Loucy (cell line): ENCODE measurements around the gene IFT27.

Experiments used
- H2AFZ ChIP-seq: fragments of 200-600 bp; sonication (generic); 2 replicates; pipeline ENCODE4 v1.6.0; 2016; ENCODE audit warnings: antibody characterized with exemption, mild to moderate bottlenecking, low read length, moderate library complexity
- H3F3A ChIP-seq: fragments of 200-600 bp; 2 replicates; pipeline ENCODE4 v1.6.0; 2016; ENCODE audit warnings: antibody characterized with exemption, low read depth, mild to moderate bottlenecking
- H3K27me3 ChIP-seq: fragments of 200-600 bp; sonication (generic); 2 replicates; pipeline ENCODE4 v1.6.1; 2014; ENCODE audit warnings: low read length, mild to moderate bottlenecking; ENCODE audit not compliant: insufficient read depth, poor library complexity, severe bottlenecking
- H3K36me3 ChIP-seq: fragments of 200-600 bp; sonication (generic); 2 replicates; pipeline ENCODE4 v1.6.1; 2016; ENCODE audit warnings: low read length; ENCODE audit not compliant: insufficient read depth
- H3K4me1 ChIP-seq: fragments of 200-600 bp; sonication (generic); 2 replicates; pipeline ENCODE4 v1.5.1; 2014; ENCODE audit warnings: low read length, mild to moderate bottlenecking; ENCODE audit not compliant: insufficient read depth, poor library complexity, severe bottlenecking
- H3K4me2 ChIP-seq: fragments of 200-600 bp; sonication (generic); 2 replicates; pipeline ENCODE4 v1.6.0; 2014; ENCODE audit warnings: antibody characterized with exemption, low read length, low read depth, mild to moderate bottlenecking; ENCODE audit not compliant: poor library complexity, severe bottlenecking
- H3K4me3 ChIP-seq: fragments of 200-600 bp; sonication (generic); 2 replicates; pipeline ENCODE4 v1.5.1; 2014; ENCODE audit warnings: low read length, mild to moderate bottlenecking, mixed read lengths; ENCODE audit not compliant: poor library complexity, severe bottlenecking
- H3K79me2 ChIP-seq: fragments of 200-600 bp; sonication (generic); 2 replicates; pipeline ENCODE4 v1.6.1; 2014; ENCODE audit warnings: low read length; ENCODE audit not compliant: insufficient read depth
- H3K9ac ChIP-seq: fragments of 200-600 bp; sonication (generic); 2 replicates; pipeline ENCODE4 v1.6.0; 2014; ENCODE audit warnings: mild to moderate bottlenecking, low read depth, low read length, moderate library complexity; ENCODE audit not compliant: poor library complexity, severe bottlenecking
- H3K9me2 ChIP-seq: fragments of 200-600 bp; sonication (generic); replicated peaks from 2 replicates; pipeline ENCODE4 v1.6.1; 2016; ENCODE audit warnings: low read depth, low read length, mixed read lengths
- H3K9me3 ChIP-seq: fragments of 200-600 bp; sonication (generic); 2 replicates; pipeline ENCODE4 v1.6.1; 2014; ENCODE audit warnings: mild to moderate bottlenecking, antibody characterized with exemption, low read length, low read depth; ENCODE audit not compliant: insufficient read depth
- H4K20me1 ChIP-seq: fragments of 200-600 bp; sonication (generic); 2 replicates; pipeline ENCODE4 v1.6.0; 2014; ENCODE audit warnings: antibody characterized with exemption, low read length, mild to moderate bottlenecking; ENCODE audit not compliant: insufficient read depth, poor library complexity, severe bottlenecking
- CTCF ChIP-seq: fragments of 200-600 bp; sonication (generic); conservative IDR thresholded peaks from 2 replicates; pipeline ENCODE4 v1.5.1; 2014; ENCODE audit warnings: mild to moderate bottlenecking, antibody characterized with exemption, low read length
- EZH2phosphoT487 ChIP-seq: fragments of 200-600 bp; IDR thresholded peaks from 2 replicates; pipeline ENCODE4 v1.6.1; 2018; ENCODE audit warnings: antibody characterized with exemption, mild to moderate bottlenecking, moderate library complexity, borderline replicate concordance

IFT27 gene

GRCh38 chr22:36758792-36759271, 17.1 kb downstream of the IFT27 start:
- H2AFZ ChIP-seq: no peak overlapping the region
- H3K9me3 ChIP-seq: no peaks in the 10 kb centered on the region
- H3K36me3 ChIP-seq: no peaks in the 10 kb centered on the region
- H3K4me1 ChIP-seq: no peaks in the 10 kb centered on the region
- H3K4me2 ChIP-seq: no peak overlapping the region
- TF ChIP-seq EZH2phosphoT487 (no peak), CTCF (no peak)
- no peak overlapping the region for H3K4me3 ChIP-seq
- H4K20me1 ChIP-seq: no peaks in the 10 kb centered on the region
- H3K27me3 ChIP-seq: no peaks in the 10 kb centered on the region
- no peak overlapping the region for H3K9ac ChIP-seq
- H3F3A ChIP-seq: no peaks in the 10 kb centered on the region
- H3K9me2 ChIP-seq: no peaks in the 10 kb centered on the region
- H3K79me2 ChIP-seq: no peaks in the 10 kb centered on the region

GRCh38 chr22:36757668-36758211, 18.2 kb downstream of the IFT27 start:
- Histone ChIP-seq H3K36me3 (no peaks in the 10 kb centered on the region), H3K9me2 (no peaks in the 10 kb centered on the region), H3F3A (no peaks in the 10 kb centered on the region), H2AFZ (no peak overlapping the region), H4K20me1 (no peaks in the 10 kb centered on the region), H3K9me3 (no peaks in the 10 kb centered on the region), H3K27me3 (no peaks in the 10 kb centered on the region), H3K79me2 (no peaks in the 10 kb centered on the region), H3K4me1 (no peaks in the 10 kb centered on the region), H3K4me3 (no peak overlapping the region), H3K9ac (no peak overlapping the region), H3K4me2 (no peak overlapping the region)
- TF ChIP-seq CTCF: peak; percentile 86
- TF ChIP-seq EZH2phosphoT487: no peak

- no peaks in the 10 kb centered on the region for H3F3A ChIP-seq
- H2AFZ ChIP-seq: no peak overlapping the region
- no peak overlapping the region for H3K4me2 ChIP-seq
- H3K27me3 ChIP-seq: no peaks in the 10 kb centered on the region
- TF ChIP-seq EZH2phosphoT487 (no peak), CTCF (no peak)
- H3K79me2 ChIP-seq: no peaks in the 10 kb centered on the region
- no peaks in the 10 kb centered on the region for H3K4me1 ChIP-seq
- H3K4me3 ChIP-seq: no peak overlapping the region
- H3K9me2 ChIP-seq: no peaks in the 10 kb centered on the region
- no peaks in the 10 kb centered on the region for H3K36me3 ChIP-seq
- H4K20me1 ChIP-seq: no peaks in the 10 kb centered on the region
- no peaks in the 10 kb centered on the region for H3K9me3 ChIP-seq
- H3K9ac ChIP-seq: no peak overlapping the region
Measured at GRCh38 chr22:36756746-36757655, 18.9 kb downstream of the IFT27 start.
